H1 (cell line): ENCODE results near the gene WSCD1. TPM values are rescaled to one million over a fixed set of nuclear protein-coding genes. Genes with fewer than 3 reads are reported as not detected.

Source experiments
- CTCF ChIA-PET: fragments of 300-600 bp; sonication (Branson Sonifier 250); formaldehyde crosslinking; loops from one replicate; lab custom pipeline; 2021; ENCODE audit not compliant: partially characterized antibody; lab: Charles Lee
- POLR2A ChIA-PET: fragments of 300-600 bp; sonication (Branson Sonifier 250); formaldehyde crosslinking; loops from one replicate; lab custom pipeline; 2021; ENCODE audit warnings: inconsistent platforms; ENCODE audit not compliant: partially characterized antibody; lab: Charles Lee
- DNase-seq, 2 experiments: peaks; one replicate each; pipeline versions ENCODE4 v3.0.0 to v3.0.0-alpha.2; 2010 to 2022; ENCODE audit warnings: low spot score in 2 of 2, low read depth in 1 of 2, mixed read lengths in 1 of 2
- FAIRE-seq: peaks from 2 replicates; lab custom pipeline; 2011; peaks lifted over from hg19 to GRCh38; lab: Jason Lieb, UNC
- H2AFZ ChIP-seq: 2 replicates; pipeline ENCODE4 v1.8.1; 2012; ENCODE audit warnings: low read length, inconsistent platforms
- H2AK5ac ChIP-seq: 2 replicates; pipeline ENCODE4 v1.6.1; 2013; ENCODE audit warnings: low read depth, low read length
- H2BK120ac ChIP-seq: replicated peaks from 2 replicates; pipeline ENCODE3; 2013; ENCODE audit warnings: low read depth, low read length, inconsistent platforms
- H2BK12ac ChIP-seq: 2 replicates; pipeline ENCODE4 v1.6.1; 2013; ENCODE audit warnings: low read depth, low read length
- H2BK15ac ChIP-seq: 2 replicates; pipeline ENCODE4 v1.6.1; 2013; ENCODE audit warnings: low read length
- H2BK20ac ChIP-seq: 2 replicates; pipeline ENCODE4 v1.6.1; 2013; ENCODE audit warnings: low read length
- H2BK5ac ChIP-seq: 2 replicates; pipeline ENCODE4 v1.6.1; 2013; ENCODE audit warnings: low read depth, low read length
- H3K14ac ChIP-seq: 2 replicates; pipeline ENCODE4 v1.6.1; 2013; ENCODE audit warnings: inconsistent platforms; ENCODE audit not compliant: insufficient read length
- H3K18ac ChIP-seq: 2 replicates; pipeline ENCODE4 v1.6.1; 2013; ENCODE audit warnings: low read length; ENCODE audit errors: extremely low read depth
- H3K23ac ChIP-seq: 2 replicates; pipeline ENCODE4 v1.6.1; 2013; ENCODE audit warnings: inconsistent platforms; ENCODE audit not compliant: insufficient read length
- H3K23me2 ChIP-seq: 2 replicates; pipeline ENCODE4 v1.6.1; 2013; ENCODE audit warnings: low read depth, low read length
- H3K27ac ChIP-seq: 2 replicates; pipeline ENCODE4 v1.6.1; 2011; ENCODE audit warnings: low read depth, low read length, inconsistent platforms
- H3K27me3 ChIP-seq, 4 experiments: replicated peaks in 1 of 4; 1 replicate in 1 of 4; 2 replicates in 3 of 4; pipeline versions ENCODE4 v1.6.1 to v1.8.1; 2011 to 2013; ENCODE audit warnings: low read length in 3 of 4, mild to moderate bottlenecking in 3 of 4, inconsistent platforms in 2 of 4, mixed read lengths in 2 of 4, moderate library complexity in 1 of 4; ENCODE audit not compliant: control insufficient read depth in 3 of 4, insufficient read depth in 3 of 4; ENCODE audit errors: extremely low read depth in 1 of 4
- H3K36me3 ChIP-seq, 4 experiments: 2 replicates each; pipeline versions ENCODE4 v1.6.1 to v1.8.1; 2011 to 2013; ENCODE audit warnings: mild to moderate bottlenecking in 4 of 4, low read length in 3 of 4, moderate library complexity in 2 of 4, control low read depth in 1 of 4, inconsistent platforms in 1 of 4; ENCODE audit not compliant: insufficient read depth in 4 of 4, control insufficient read depth in 2 of 4
- H3K4ac ChIP-seq: replicated peaks from 2 replicates; pipeline ENCODE3; 2013; ENCODE audit warnings: low read length, low read depth, mixed read lengths, inconsistent platforms; ENCODE audit not compliant: insufficient read length
- H3K4me1 ChIP-seq, 4 experiments: replicated peaks in 1 of 4; 1 replicate in 1 of 4; 2 replicates in 3 of 4; pipeline versions ENCODE4 v1.6.1 to v1.8.1; 2011 to 2013; ENCODE audit warnings: low read length in 3 of 4, inconsistent platforms in 2 of 4, mixed read lengths in 1 of 4; ENCODE audit not compliant: insufficient read depth in 4 of 4, control insufficient read depth in 3 of 4
- H3K4me2 ChIP-seq, 2 experiments: 2 replicates each; pipeline versions ENCODE4 v1.6.1 to v1.8.1; 2011 to 2013; ENCODE audit warnings: low read depth in 2 of 2, low read length in 2 of 2, control low read depth in 1 of 2, inconsistent platforms in 1 of 2, mild to moderate bottlenecking in 1 of 2; ENCODE audit not compliant: insufficient read depth in 1 of 2
- H3K4me3 ChIP-seq, 4 experiments: fragments of 200-600, 300-600 bp in 1 of 4; sonication (generic), shearing (Covaris generic), sonication (Bioruptor Twin) in 1 of 4; 2 replicates each; pipeline versions ENCODE4 v1.5.1 to v1.8.1; 2011 to 2016; ENCODE audit warnings: low read length in 4 of 4, low read depth in 3 of 4, control low read depth in 2 of 4, inconsistent platforms in 2 of 4, mild to moderate bottlenecking in 2 of 4, mixed read lengths in 1 of 4, moderate library complexity in 1 of 4; ENCODE audit not compliant: insufficient read depth in 2 of 4; ENCODE audit errors: extremely low read depth in 1 of 4
- H3K56ac ChIP-seq: replicated peaks from 2 replicates; pipeline ENCODE3; 2013; ENCODE audit warnings: low read depth, mild to moderate bottlenecking, mixed read lengths, low read length, inconsistent platforms; ENCODE audit not compliant: insufficient read length
- H3K79me1 ChIP-seq: 2 replicates; pipeline ENCODE4 v1.6.1; 2013; ENCODE audit warnings: low read depth, low read length, control low read depth
- H3K79me2 ChIP-seq, 2 experiments: 2 replicates each; pipeline versions ENCODE4 v1.6.1 to v1.8.1; 2012 to 2013; ENCODE audit warnings: low read length in 2 of 2, mild to moderate bottlenecking in 2 of 2, inconsistent platforms in 1 of 2; ENCODE audit not compliant: insufficient read depth in 2 of 2, control insufficient read depth in 1 of 2
- H3K9ac ChIP-seq, 4 experiments: replicated peaks in 1 of 4; 1 replicate in 1 of 4; 2 replicates in 3 of 4; pipeline versions ENCODE4 v1.6.1 to v1.8.1; 2011 to 2013; ENCODE audit warnings: low read depth in 3 of 4, low read length in 3 of 4, control low read depth in 2 of 4, mild to moderate bottlenecking in 2 of 4, moderate library complexity in 2 of 4, inconsistent platforms in 1 of 4; ENCODE audit errors: extremely low read depth in 1 of 4
- H3K9me3 ChIP-seq, 2 experiments: 2 replicates each; pipeline versions ENCODE4 v1.6.1 to v1.8.1; 2012 to 2013; ENCODE audit warnings: mild to moderate bottlenecking in 2 of 2, moderate library complexity in 2 of 2, control low read depth in 1 of 2, inconsistent platforms in 1 of 2, low read depth in 1 of 2, low read length in 1 of 2, mixed read lengths in 1 of 2; ENCODE audit not compliant: insufficient read depth in 2 of 2
- H4K20me1 ChIP-seq, 2 experiments: replicated peaks in 1 of 2; 2 replicates each; pipeline versions ENCODE3 to v1.8.1; 2011 to 2013; ENCODE audit warnings: inconsistent platforms in 2 of 2, low read length in 2 of 2, mild to moderate bottlenecking in 1 of 2; ENCODE audit not compliant: insufficient read depth in 2 of 2, control insufficient read depth in 1 of 2
- H4K5ac ChIP-seq: 2 replicates; pipeline ENCODE4 v1.6.1; 2013; ENCODE audit warnings: low read length, low read depth, mixed read lengths, inconsistent platforms; ENCODE audit not compliant: insufficient read length
- H4K8ac ChIP-seq: 2 replicates; pipeline ENCODE4 v1.8.0; 2013; ENCODE audit warnings: mild to moderate bottlenecking, moderate library complexity, low read length, inconsistent platforms; ENCODE audit not compliant: insufficient read depth; ENCODE audit errors: extremely low read depth
- H4K91ac ChIP-seq: replicated peaks from 2 replicates; pipeline ENCODE3; 2013; ENCODE audit warnings: low read length, mixed read lengths, inconsistent platforms; ENCODE audit not compliant: insufficient read length
- CEBPB ChIP-seq: IDR thresholded peaks from 2 replicates; pipeline ENCODE4 v1.6.1; 2012; ENCODE audit warnings: low read depth, low read length
- CHD2 ChIP-seq: IDR thresholded peaks from 2 replicates; pipeline ENCODE4 v1.6.1; 2012; ENCODE audit warnings: low read length, improper control_type of control experiment
- CREB1 ChIP-seq: IDR thresholded peaks from 2 replicates; pipeline ENCODE4 v1.6.1; 2012; ENCODE audit warnings: inconsistent platforms
- NANOG ChIP-seq: IDR thresholded peaks from 2 replicates; pipeline ENCODE4 v1.6.1; 2011; ENCODE audit warnings: low read length, low read depth, mild to moderate bottlenecking, inconsistent platforms; ENCODE audit not compliant: insufficient read depth, poor library complexity, severe bottlenecking
- POLR2A ChIP-seq, 2 experiments: IDR thresholded peaks; 1 replicate in 1 of 2; 2 replicates in 1 of 2; pipeline ENCODE4 v1.6.1; 2011; ENCODE audit warnings: low read depth in 2 of 2, low read length in 2 of 2, mild to moderate bottlenecking in 2 of 2; ENCODE audit errors: control extremely low read depth in 1 of 2
- RBBP5 ChIP-seq: IDR thresholded peaks from 2 replicates; pipeline ENCODE4 v1.7.1; 2012; ENCODE audit warnings: low read depth, mild to moderate bottlenecking, inconsistent platforms, low read length, moderate library complexity, borderline replicate concordance
- RFX5 ChIP-seq: IDR thresholded peaks from 2 replicates; pipeline ENCODE4 v1.6.1; 2011; ENCODE audit warnings: low read depth, low read length, improper control_type of control experiment, borderline replicate concordance
- RNF2 ChIP-seq: fragments of 200-900, 300-1000 bp; sonication (generic); IDR thresholded peaks from 2 replicates; pipeline ENCODE4 v1.7.1; 2016; ENCODE audit warnings: borderline replicate concordance, low read depth, mild to moderate bottlenecking, antibody characterized with exemption, low read length; ENCODE audit not compliant: poor library complexity, severe bottlenecking; ENCODE audit errors: missing control alignments
- SP4 ChIP-seq: IDR thresholded peaks from 2 replicates; pipeline ENCODE4 v1.6.1; 2012; ENCODE audit warnings: low read length, inconsistent platforms
- YY1 ChIP-seq: IDR thresholded peaks from 2 replicates; pipeline ENCODE4 v1.6.1; 2011; ENCODE audit warnings: low read depth, mild to moderate bottlenecking, low read length
- WGBS, 2 experiments: shearing (Covaris generic) in 1 of 2; methylation state at CpG; one replicate each; pipeline versions ENCODE4 v1.1.6 to v1.1.7; 2013 to 2015; ENCODE audit warnings: low lambda C conversion rate in 2 of 2, mixed read lengths in 2 of 2, inconsistent platforms in 1 of 2, low coverage in 1 of 2, missing lambda C conversion rate in 1 of 2; ENCODE audit not compliant: insufficient replicate concordance in 2 of 2, insufficient coverage in 1 of 2, insufficient read length in 1 of 2; ENCODE audit errors: extremely low coverage in 1 of 2, missing lambda C conversion rate in 1 of 2; 5-methylcytosine and 5-hydroxymethylcytosine counted together
- polyA plus RNA-seq, 7 experiments: library from polyadenylated mRNA; depleted of rRNA in 3 of 7; stranded (reverse) in 5 of 7; unstranded in 2 of 7; fragments of >200 nt in 5 of 7; fragments of 200-250 nt in 2 of 7; gene quantifications; 1 replicate in 5 of 7; 2 replicates in 1 of 7; 4 replicates in 1 of 7; pipeline versions ENCODE4 v1.2.1 to v1.2.3, GENCODE V29; 2011 to 2013; ENCODE audit warnings: missing spikeins in 2 of 7, mixed read lengths in 2 of 7
- total RNA-seq: library from RNA; stranded (reverse); fragmentation: NEBNext Ultra II Directional; extraction: Animal tissue kit (Norgen Biotek cat#: 25700); gene quantifications from 2 replicates; pipeline ENCODE4 v1.2.1, GENCODE V29; 2021
- TF ChIP-seq, protein P1 (sequence below): IDR thresholded peaks from 2 replicates; pipeline ENCODE4 v1.6.1; 2012; ENCODE audit warnings: low read length, inconsistent platforms
- TF ChIP-seq, protein P2 (sequence below): IDR thresholded peaks from 2 replicates; pipeline ENCODE4 v1.6.1; 2012; ENCODE audit warnings: inconsistent platforms

Gene WSCD1
- total and polyA plus RNA-seq, 2 of the 8 experiments (the other 6 are each of a cell fraction or from before 2014, with no cell fraction given) = 21.9 to 39.0 TPM

DNA sequence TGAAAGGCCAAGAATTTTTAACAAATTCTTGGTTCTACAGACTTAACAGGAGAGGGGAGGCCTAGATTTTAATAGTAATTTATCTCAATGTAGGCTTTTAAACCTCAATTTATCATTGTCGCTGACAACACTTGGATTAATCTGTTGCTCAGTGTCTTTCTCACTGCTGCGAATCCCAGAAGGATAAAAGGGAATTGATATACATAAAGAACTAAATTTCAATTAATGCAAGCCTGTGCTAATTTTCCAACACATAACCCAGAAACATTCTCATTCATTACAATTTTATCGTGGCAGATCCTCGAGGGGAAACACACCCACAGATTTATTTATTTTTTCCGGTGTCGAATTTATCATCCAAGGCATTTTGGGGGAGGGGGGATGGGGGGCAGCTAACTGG, 98.1 kb downstream of the WSCD1 start:
- no peak overlapping the region for H3K4ac ChIP-seq
- H2BK12ac ChIP-seq = no peak overlapping the region
- no peaks in the 10 kb centered on the region for H3K79me2 ChIP-seq
- FAIRE-seq = no peak
- H2AK5ac ChIP-seq = no peak overlapping the region
- no peaks in the 10 kb centered on the region; a peak in 1 of 7 replicates for H3K27me3 ChIP-seq
- H4K5ac ChIP-seq = no peak overlapping the region
- H4K8ac ChIP-seq = no peak overlapping the region
- no peaks in the 10 kb centered on the region for H3K23me2 ChIP-seq
- WGBS, 2 experiments = 90% methylated on average over 6 of the region's 6 CpGs; no CpG with 5 or more reads in 1 of the 2 experiments
- no peak overlapping the region for H2BK15ac ChIP-seq
- H3K36me3 ChIP-seq = no peaks in the 10 kb centered on the region
- peaks cover 3 to 11% (median 9%) of the 10 kb centered on the region in 4 experiments for H3K4me1 ChIP-seq
- H2BK5ac ChIP-seq = no peak overlapping the region
- H3K9me3 ChIP-seq = 0 out of 4 replicates have a peak, but pooled peaks cover 0 to 2% of the 10 kb centered on the region in 2 experiments
- H3K9ac ChIP-seq = no peak overlapping the region
- no peak overlapping the region for H2BK20ac ChIP-seq
- H4K91ac ChIP-seq = no peak overlapping the region
- no peak for DNase-seq
- H3K14ac ChIP-seq = no peak overlapping the region
- H3K4me3 ChIP-seq = no peak overlapping the region
- H2BK120ac ChIP-seq = no peak overlapping the region
- no peaks in the 10 kb centered on the region for H3K79me1 ChIP-seq
- POLR2A ChIA-PET = no interaction called here
- H3K18ac ChIP-seq = no peak overlapping the region
- H4K20me1 ChIP-seq = no peaks in the 10 kb centered on the region
- H3K27ac ChIP-seq = no peak overlapping the region
- CTCF ChIA-PET = interaction anchor here (0.7 to 1.4 kb wide), 2 partner anchors 106 to 507 kb away, joined by 3 to 4 read pairs; no protein-coding TSS in a partner anchor
- no peak overlapping the region for H3K23ac ChIP-seq
- H3K56ac ChIP-seq = no peak overlapping the region
- no peak overlapping the region for H3K4me2 ChIP-seq
- no peak overlapping the region for H2AFZ ChIP-seq
- TF ChIP-seq, protein P1, sequence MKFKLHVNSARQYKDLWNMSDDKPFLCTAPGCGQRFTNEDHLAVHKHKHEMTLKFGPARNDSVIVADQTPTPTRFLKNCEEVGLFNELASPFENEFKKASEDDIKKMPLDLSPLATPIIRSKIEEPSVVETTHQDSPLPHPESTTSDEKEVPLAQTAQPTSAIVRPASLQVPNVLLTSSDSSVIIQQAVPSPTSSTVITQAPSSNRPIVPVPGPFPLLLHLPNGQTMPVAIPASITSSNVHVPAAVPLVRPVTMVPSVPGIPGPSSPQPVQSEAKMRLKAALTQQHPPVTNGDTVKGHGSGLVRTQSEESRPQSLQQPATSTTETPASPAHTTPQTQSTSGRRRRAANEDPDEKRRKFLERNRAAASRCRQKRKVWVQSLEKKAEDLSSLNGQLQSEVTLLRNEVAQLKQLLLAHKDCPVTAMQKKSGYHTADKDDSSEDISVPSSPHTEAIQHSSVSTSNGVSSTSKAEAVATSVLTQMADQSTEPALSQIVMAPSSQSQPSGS = no peak
- TF ChIP-seq POLR2A (IDR thresholded peaks at IDR 0.05; ENCODE audit: control extremely low read depth in 1 of 2, low read depth in 2 of 2, low read length in 2 of 2) (no peak), YY1 (no peak), SP4 (no peak), NANOG (no peak), CEBPB (no peak), RFX5 (no peak), RBBP5 (no peak), CREB1 (no peak), RNF2 (no peak), CHD2 (no peak)
- TF ChIP-seq, protein P2, sequence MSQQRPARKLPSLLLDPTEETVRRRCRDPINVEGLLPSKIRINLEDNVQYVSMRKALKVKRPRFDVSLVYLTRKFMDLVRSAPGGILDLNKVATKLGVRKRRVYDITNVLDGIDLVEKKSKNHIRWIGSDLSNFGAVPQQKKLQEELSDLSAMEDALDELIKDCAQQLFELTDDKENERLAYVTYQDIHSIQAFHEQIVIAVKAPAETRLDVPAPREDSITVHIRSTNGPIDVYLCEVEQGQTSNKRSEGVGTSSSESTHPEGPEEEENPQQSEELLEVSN = no peak
